HS-5 (cell line): ENCODE data around the gene RTL1.
A peak's percentile ranks its signal among the peaks of the same experiment; 100 is the strongest.

Experiments used
- DNase-seq: peaks from one replicate; pipeline ENCODE4 v3.0.0-alpha.2; 2012; ENCODE audit warnings: low read depth

RTL1 gene

GRCh38 chr14:100882026-100882967 is 21.2 kb downstream of the RTL1 start:
- no peak for DNase-seq

- DNase-seq = no peak
Measured at GRCh38 chr14:100881211-100882025, 22.1 kb downstream of the RTL1 start.

GRCh38 chr14:100880271-100881101 is 23.0 kb downstream of the RTL1 start:
- DNase-seq = no peak

GRCh38 chr14:100879782-100880181 is 23.7 kb downstream of the RTL1 start:
- DNase-seq = no peak

DNA sequence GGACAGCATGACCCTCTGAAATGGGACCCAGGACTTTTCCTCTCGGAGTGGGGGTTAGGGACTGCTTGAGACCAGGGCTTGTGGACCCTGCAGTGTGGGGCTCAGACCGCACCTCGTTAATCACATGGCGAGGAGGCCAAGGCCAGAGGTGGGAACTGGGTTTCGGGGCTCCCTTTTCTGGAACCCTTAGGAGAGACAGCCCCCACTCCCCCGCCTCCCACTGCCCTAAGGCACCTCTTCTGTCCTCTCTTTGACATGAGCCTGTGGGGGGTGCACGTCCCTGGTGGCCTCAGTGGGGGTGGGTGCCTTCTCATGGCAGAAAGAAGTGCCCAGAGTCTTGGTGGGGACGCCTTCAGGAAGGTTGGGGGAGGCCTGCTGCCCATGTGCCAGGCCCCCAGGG is 24.3 kb downstream of the RTL1 start:
- DNase-seq = no peak

DNA sequence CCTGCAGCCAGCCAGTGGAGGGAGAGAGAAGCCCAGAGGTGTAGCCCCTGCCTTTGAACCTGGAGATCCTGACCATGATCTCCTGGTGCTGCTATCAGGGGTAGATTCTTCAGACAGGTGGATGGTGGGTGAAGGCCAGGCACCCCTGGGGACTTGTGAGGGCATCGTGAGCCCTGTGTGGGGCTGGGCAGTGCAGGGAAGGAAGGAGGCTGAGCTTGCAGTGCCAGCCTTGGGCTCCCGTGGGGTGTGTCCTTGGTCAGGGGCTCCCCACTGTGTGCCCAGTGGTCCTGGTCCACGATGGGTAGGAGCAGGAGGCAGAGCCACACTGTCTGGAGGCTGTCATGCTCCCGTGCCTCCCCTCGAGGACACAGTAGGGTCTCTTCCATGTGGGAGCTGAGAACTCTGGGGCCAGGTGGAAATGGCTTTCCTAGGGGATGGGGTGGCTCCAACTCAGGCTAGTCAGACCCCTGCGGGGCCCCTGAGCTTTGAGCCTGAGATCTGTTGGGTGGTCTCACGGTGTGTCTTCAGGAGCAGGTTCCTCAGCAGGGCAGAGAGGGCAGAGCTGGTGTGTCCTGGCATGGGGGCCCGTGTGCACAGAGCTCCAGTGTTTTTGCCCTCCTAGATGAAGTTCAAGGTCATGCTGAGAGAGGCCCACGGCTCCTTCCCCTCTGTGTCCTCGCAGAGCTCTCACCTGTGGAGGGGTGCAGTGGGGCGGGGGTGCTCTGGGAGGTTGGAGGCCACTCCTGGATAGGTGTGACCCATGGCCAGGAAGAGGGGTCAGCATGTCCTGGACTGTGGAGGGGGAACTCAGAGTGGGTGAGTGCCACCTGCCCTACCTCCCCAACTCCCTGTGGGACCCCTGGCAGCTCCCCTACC is 25.0 kb downstream of the RTL1 start:
- DNase-seq = no peak

DNA sequence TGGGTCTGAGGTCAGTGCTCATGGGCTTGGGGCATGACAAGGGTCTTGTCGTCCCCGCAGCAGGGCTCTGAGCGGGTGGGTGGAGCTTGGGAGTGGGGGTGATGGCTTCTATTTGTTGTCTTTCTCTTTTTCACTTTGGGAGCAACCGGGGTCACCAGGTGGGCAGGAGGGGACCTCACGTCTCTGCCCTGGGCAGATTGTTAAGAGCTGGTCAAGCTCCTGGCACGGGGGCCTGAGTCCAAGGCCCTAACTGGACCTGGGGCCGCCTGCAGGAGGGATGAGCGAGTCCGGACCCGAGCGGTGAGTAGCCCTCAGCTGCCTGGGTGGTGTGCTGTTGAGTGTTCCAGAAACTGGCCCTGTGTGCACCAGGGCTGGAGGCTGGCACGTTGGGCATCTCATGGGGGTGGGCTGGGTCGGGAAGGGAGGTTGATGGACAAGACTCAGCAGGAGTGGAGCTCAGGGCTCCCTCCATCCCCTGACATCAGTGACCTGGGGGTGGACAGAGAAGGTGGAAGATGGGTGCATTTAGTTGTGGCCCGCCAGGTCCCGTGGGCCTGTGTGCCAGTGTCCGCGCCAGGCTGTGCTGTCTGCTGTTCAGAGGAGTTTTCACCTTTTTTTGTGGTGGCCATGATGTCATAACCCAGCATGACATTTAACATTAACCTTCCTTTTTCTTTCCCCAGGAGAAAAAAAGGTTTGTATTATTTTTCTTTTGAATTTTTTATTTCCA is 27.5 kb downstream of the RTL1 start:
- DNase-seq = no peak

DNA sequence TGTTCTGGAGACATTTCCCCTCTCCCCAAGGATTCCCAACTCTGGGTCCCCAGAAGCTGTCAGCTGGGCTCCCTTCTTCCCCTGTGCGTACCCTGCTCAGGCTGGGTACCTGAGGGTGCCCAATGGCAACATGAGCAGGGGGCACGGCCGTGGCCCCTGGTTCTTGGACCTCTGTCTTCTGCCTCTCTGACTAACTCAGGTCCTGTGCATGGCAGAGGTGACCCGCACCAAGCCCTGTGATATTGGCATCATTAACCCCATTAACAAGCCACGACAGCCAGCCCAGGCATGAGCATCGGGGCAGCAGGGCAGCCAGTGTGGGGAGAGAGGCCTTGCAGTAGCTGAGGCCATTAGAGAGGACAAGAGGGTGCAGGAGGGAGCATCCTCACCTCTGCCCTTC is 28.4 kb downstream of the RTL1 start:
- no peak for DNase-seq

GRCh38 chr14:100874411-100875091 is 29.0 kb downstream of the RTL1 start:
- DNase-seq = no peak

GRCh38 chr14:100874051-100874410 is 29.5 kb downstream of the RTL1 start:
- no peak for DNase-seq

DNA sequence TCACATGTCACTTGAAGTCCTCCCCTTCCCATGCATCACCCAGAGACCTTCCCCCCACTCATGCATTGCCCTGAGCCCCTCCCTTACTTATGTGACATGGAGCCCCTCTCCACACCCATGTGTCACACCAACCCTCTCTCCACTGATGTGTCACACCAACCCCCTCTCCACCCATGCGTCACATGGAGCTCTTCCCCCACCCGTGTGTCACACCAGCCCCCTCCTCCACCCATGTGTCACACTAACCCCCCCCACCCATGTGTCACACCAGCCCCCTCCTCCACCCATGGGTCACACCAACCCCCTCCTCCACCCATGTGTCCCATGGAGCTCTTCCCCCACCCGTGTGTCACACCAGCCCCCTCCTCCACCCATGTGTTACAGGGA is 30.4 kb downstream of the RTL1 start:
- DNase-seq = no peak

GRCh38 chr14:100872259-100873095 is 31.0 kb downstream of the RTL1 start:
- DNase-seq = no peak

DNA sequence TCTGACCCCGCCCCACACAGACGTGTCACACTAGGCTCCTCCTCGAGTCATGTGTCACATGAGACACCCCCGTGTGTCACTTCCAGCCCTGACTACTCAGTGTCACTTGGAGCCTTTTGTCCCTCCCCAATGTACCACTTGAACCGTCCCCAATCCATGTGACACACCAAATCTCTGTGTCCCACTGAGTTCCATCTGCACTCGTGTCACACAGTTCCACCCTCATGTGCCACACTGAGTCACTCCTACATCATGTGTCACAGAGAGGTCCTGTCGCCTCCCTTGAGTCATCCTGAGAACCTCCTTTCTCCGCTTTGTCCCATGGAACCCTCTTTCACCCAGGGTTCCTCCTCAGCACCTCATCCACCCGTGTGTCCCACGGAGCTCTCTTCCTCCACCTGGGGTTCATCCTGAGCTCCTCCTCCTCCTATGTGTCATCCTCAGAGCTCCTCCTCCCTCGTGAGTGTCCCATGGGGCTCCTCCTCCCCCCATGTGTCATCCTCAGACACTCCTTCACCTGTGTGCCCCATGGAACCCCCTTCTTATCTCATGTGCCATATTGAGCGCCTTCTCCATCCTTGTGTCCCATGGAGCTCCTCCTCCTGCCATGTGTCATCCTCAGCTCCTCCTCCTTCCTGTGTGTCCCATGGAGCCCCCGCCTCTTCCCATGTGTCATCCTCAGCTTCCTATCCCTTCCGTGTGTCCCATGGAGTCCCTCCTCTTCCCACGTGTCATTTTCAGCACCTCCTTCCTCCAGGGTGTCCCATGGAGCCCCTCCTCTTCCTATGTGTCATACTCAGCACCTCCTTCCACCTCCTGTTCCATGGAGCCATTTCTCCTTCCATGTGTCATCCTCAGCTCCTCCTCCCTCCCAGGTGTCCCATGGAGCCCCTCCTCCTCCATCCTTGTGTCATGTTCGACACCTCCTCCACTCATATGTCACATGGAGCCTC is 32.0 kb downstream of the RTL1 start:
- DNase-seq = peak; percentile 47

GRCh38 chr14:100868621-100869370 is 34.7 kb downstream of the RTL1 start:
- no peak for DNase-seq

DNA sequence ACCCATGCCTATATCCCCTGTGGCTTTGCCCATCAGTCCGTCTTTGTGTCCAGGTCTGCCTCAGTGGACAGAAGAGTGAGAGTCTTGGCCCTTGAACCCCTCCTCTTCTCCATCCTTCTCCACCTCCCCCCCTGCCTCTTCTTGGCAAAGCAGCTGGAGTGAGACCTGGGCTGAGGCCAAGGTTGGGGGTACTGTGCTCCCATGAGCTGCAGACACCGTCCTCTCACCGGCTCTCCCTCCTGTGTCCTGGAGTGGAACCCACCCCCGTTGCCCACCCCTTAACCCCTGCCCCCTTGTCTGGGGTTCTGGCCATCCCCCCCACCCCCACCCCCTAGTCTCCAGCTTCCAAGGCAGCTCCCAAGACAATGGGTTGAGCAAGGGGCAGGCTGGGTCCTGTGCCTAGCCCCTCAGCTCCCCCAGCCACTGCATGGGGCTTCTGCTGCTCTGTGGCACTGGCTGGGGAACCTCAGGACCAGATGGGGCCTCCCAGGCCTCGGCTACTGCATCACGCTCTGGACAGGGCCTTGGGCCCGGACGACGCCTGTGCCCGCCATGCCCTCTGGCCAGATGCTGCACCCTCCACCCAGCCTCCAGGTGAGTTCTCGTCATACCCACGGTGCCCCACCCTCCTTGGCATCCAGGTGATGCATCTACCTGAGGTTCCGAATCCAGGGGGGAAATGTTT is 35.7 kb downstream of the RTL1 start:
- DNase-seq = no peak
